Activated naive CD4-positive, alpha-beta T cell treated with anti-CD3 and anti-CD28 coated beads, Interleukin-2, amount 50 U/mL, for 24 hours (primary cell): ENCODE measurements around the gene RNASE4.
"Not testable (repeated sequence)": the region's sequence is repeated elsewhere in the genome, so short reads cannot be mapped to it uniquely, and the experiment has no call there.

Experiments
- H3K27ac Mint-ChIP-seq: one replicate; pipeline ENCODE4 v1.8.0; 2021; ENCODE audit warnings: mild to moderate bottlenecking, mixed read lengths
- H3K27me3 Mint-ChIP-seq: one replicate; pipeline ENCODE4 v1.8.0; 2021; ENCODE audit warnings: mixed read lengths
- H3K36me3 Mint-ChIP-seq: one replicate; pipeline ENCODE4 v1.8.0; 2021; ENCODE audit warnings: mixed read lengths
- H3K4me1 Mint-ChIP-seq: one replicate; pipeline ENCODE4 v1.8.0; 2021; ENCODE audit warnings: mixed read lengths
- H3K4me3 Mint-ChIP-seq: one replicate; pipeline ENCODE4 v1.8.0; 2021; ENCODE audit warnings: mild to moderate bottlenecking, mixed read lengths
- H3K9me3 Mint-ChIP-seq: one replicate; pipeline ENCODE4 v1.8.0; 2021; ENCODE audit warnings: mixed read lengths

Gene RNASE4

GRCh38 chr14:20707622-20708021, 23.3 kb downstream of the RNASE4 start:
- H3K4me1 Mint-ChIP-seq, result no peaks in the 10 kb centered on the region
- H3K9me3 Mint-ChIP-seq, result no peaks in the 10 kb centered on the region
- no peaks in the 10 kb centered on the region for H3K27me3 Mint-ChIP-seq
- H3K36me3 Mint-ChIP-seq, result no peaks in the 10 kb centered on the region
- H3K27ac Mint-ChIP-seq, result no peak overlapping the region
- no peak overlapping the region for H3K4me3 Mint-ChIP-seq

GRCh38 chr14:20711261-20711660, 26.9 kb downstream of the RNASE4 start:
- H3K27me3 Mint-ChIP-seq, result no peaks in the 10 kb centered on the region
- no peaks in the 10 kb centered on the region for H3K36me3 Mint-ChIP-seq
- no peaks in the 10 kb centered on the region for H3K9me3 Mint-ChIP-seq
- no peak overlapping the region for H3K27ac Mint-ChIP-seq
- H3K4me1 Mint-ChIP-seq, result peaks cover 5% of the 10 kb centered on the region
- no peak overlapping the region for H3K4me3 Mint-ChIP-seq

- no peak overlapping the region for H3K4me3 Mint-ChIP-seq
- H3K36me3 Mint-ChIP-seq, result no peaks in the 10 kb centered on the region
- H3K27ac Mint-ChIP-seq, result no peak overlapping the region
- H3K27me3 Mint-ChIP-seq, result no peaks in the 10 kb centered on the region
- H3K4me1 Mint-ChIP-seq, result peaks cover 5% of the 10 kb centered on the region
- H3K9me3 Mint-ChIP-seq, result no peaks in the 10 kb centered on the region
These were observed 27.3 kb downstream of the RNASE4 start for GRCh38 chr14:20711685-20712084.

GRCh38 chr14:20712904-20713303, 28.5 kb downstream of the RNASE4 start:
- H3K27me3 Mint-ChIP-seq, result no peaks in the 10 kb centered on the region
- H3K4me1 Mint-ChIP-seq, result peaks cover 5% of the 10 kb centered on the region
- no peak overlapping the region for H3K4me3 Mint-ChIP-seq
- no peaks in the 10 kb centered on the region for H3K9me3 Mint-ChIP-seq
- H3K27ac Mint-ChIP-seq, result no peak overlapping the region
- no peaks in the 10 kb centered on the region for H3K36me3 Mint-ChIP-seq

GRCh38 chr14:20714593-20715250, 30.4 kb downstream of the RNASE4 start:
- no peaks in the 10 kb centered on the region for H3K36me3 Mint-ChIP-seq
- H3K4me3 Mint-ChIP-seq, result no peak overlapping the region
- no peak overlapping the region for H3K27ac Mint-ChIP-seq
- peaks cover 5% of the 10 kb centered on the region for H3K4me1 Mint-ChIP-seq
- H3K9me3 Mint-ChIP-seq, result no peaks in the 10 kb centered on the region
- H3K27me3 Mint-ChIP-seq, result no peaks in the 10 kb centered on the region

- no peak overlapping the region for H3K4me3 Mint-ChIP-seq
- no peaks in the 10 kb centered on the region for H3K9me3 Mint-ChIP-seq
- peaks cover 19% of the 10 kb centered on the region for H3K27me3 Mint-ChIP-seq
- H3K27ac Mint-ChIP-seq, result no peak overlapping the region
- H3K4me1 Mint-ChIP-seq, result peaks cover 8% of the 10 kb centered on the region
- no peaks in the 10 kb centered on the region for H3K36me3 Mint-ChIP-seq
These were observed 35.4 kb downstream of the RNASE4 start for GRCh38 chr14:20719777-20720176.

GRCh38 chr14:20720741-20721140, 36.4 kb downstream of the RNASE4 start:
- Mint-ChIP-seq H3K4me1 (peaks cover 4% of the 10 kb centered on the region), H3K27me3 (peaks cover 23% of the 10 kb centered on the region), H3K9me3 (no peaks in the 10 kb centered on the region), H3K27ac (no peak overlapping the region), H3K4me3 (no peak overlapping the region), H3K36me3 (no peaks in the 10 kb centered on the region)

- Mint-ChIP-seq H3K4me1 (peaks cover 4% of the 10 kb centered on the region), H3K27ac (no peak overlapping the region), H3K9me3 (no peaks in the 10 kb centered on the region), H3K4me3 (no peak overlapping the region), H3K27me3 (peaks cover 28% of the 10 kb centered on the region), H3K36me3 (no peaks in the 10 kb centered on the region)
These were observed 37.7 kb downstream of the RNASE4 start for GRCh38 chr14:20722016-20722415.

GRCh38 chr14:20723488-20723887, 39.1 kb downstream of the RNASE4 start:
- H3K4me3 Mint-ChIP-seq, result no peak overlapping the region
- H3K27ac Mint-ChIP-seq, result no peak overlapping the region
- H3K27me3 Mint-ChIP-seq, result peaks cover 32% of the 10 kb centered on the region
- no peaks in the 10 kb centered on the region for H3K36me3 Mint-ChIP-seq
- H3K4me1 Mint-ChIP-seq, result peaks cover 4% of the 10 kb centered on the region
- H3K9me3 Mint-ChIP-seq, result no peaks in the 10 kb centered on the region

GRCh38 chr14:20726121-20726520, 41.8 kb downstream of the RNASE4 start:
- H3K27me3 Mint-ChIP-seq, result peaks cover 30% of the 10 kb centered on the region
- not testable (repeated sequence) for H3K9me3 Mint-ChIP-seq, H3K4me1 Mint-ChIP-seq, H3K27ac Mint-ChIP-seq, H3K36me3 Mint-ChIP-seq, H3K4me3 Mint-ChIP-seq

- H3K4me3 Mint-ChIP-seq, result no peak overlapping the region
- H3K27me3 Mint-ChIP-seq, result peaks cover 31% of the 10 kb centered on the region
- no peak overlapping the region for H3K27ac Mint-ChIP-seq
- no peaks in the 10 kb centered on the region for H3K36me3 Mint-ChIP-seq
- H3K9me3 Mint-ChIP-seq, result no peaks in the 10 kb centered on the region
- peaks cover 4% of the 10 kb centered on the region for H3K4me1 Mint-ChIP-seq
These were observed 42.2 kb downstream of the RNASE4 start for GRCh38 chr14:20726531-20726930.

GRCh38 chr14:20730891-20731290, 46.5 kb downstream of the RNASE4 start:
- Mint-ChIP-seq H3K4me3 (no peak overlapping the region), H3K9me3 (no peaks in the 10 kb centered on the region), H3K36me3 (no peaks in the 10 kb centered on the region), H3K4me1 (no peaks in the 10 kb centered on the region), H3K27me3 (peaks cover 11% of the 10 kb centered on the region), H3K27ac (no peak overlapping the region)

GRCh38 chr14:20732477-20732876, 48.1 kb downstream of the RNASE4 start:
- H3K27ac Mint-ChIP-seq, result no peak overlapping the region

GRCh38 chr14:20732979-20733635, 48.7 kb downstream of the RNASE4 start:
- H3K27me3 Mint-ChIP-seq, result peaks cover 2% of the 10 kb centered on the region
- no peak overlapping the region for H3K4me3 Mint-ChIP-seq
- H3K27ac Mint-ChIP-seq, result no peak overlapping the region

More at GRCh38 chr14:20732477-20732876, 48.1 kb downstream of the RNASE4 start:
- H3K9me3 Mint-ChIP-seq, result no peaks in the 10 kb centered on the region
- H3K27me3 Mint-ChIP-seq, result peaks cover 6% of the 10 kb centered on the region
- no peaks in the 10 kb centered on the region for H3K36me3 Mint-ChIP-seq
- no peak overlapping the region for H3K4me3 Mint-ChIP-seq
- H3K4me1 Mint-ChIP-seq, result no peaks in the 10 kb centered on the region

GRCh38 chr14:20733684-20734429, 49.5 kb downstream of the RNASE4 start:
- no peak overlapping the region for H3K4me3 Mint-ChIP-seq
- peaks cover 5% of the 10 kb centered on the region for H3K27me3 Mint-ChIP-seq
- no peaks in the 10 kb centered on the region for H3K9me3 Mint-ChIP-seq
- H3K4me1 Mint-ChIP-seq, result no peaks in the 10 kb centered on the region
- no peaks in the 10 kb centered on the region for H3K36me3 Mint-ChIP-seq
- no peak overlapping the region for H3K27ac Mint-ChIP-seq

More at GRCh38 chr14:20732979-20733635, 48.7 kb downstream of the RNASE4 start:
- Mint-ChIP-seq H3K9me3 (no peaks in the 10 kb centered on the region), H3K4me1 (no peaks in the 10 kb centered on the region), H3K36me3 (no peaks in the 10 kb centered on the region)

- no peaks in the 10 kb centered on the region for H3K36me3 Mint-ChIP-seq
- no peaks in the 10 kb centered on the region for H3K4me1 Mint-ChIP-seq
- H3K27ac Mint-ChIP-seq, result no peak overlapping the region
- H3K27me3 Mint-ChIP-seq, result peaks cover 5% of the 10 kb centered on the region
- no peaks in the 10 kb centered on the region for H3K9me3 Mint-ChIP-seq
- H3K4me3 Mint-ChIP-seq, result no peak overlapping the region
These were observed 50.1 kb downstream of the RNASE4 start for GRCh38 chr14:20734430-20734806.
